IPS DF 6.9 (cell line): ENCODE measurements around the gene THBS3.

ENCODE experiments used
- DNase-seq: peaks from one replicate; pipeline ENCODE4 v3.0.0-alpha.2; 2013; ENCODE audit warnings: low read depth, low spot score
- H3K27ac ChIP-seq: one replicate; pipeline ENCODE4 v1.5.1; 2013; ENCODE audit warnings: low read length, control low read depth
- H3K27me3 ChIP-seq: 2 replicates; pipeline ENCODE4 v1.6.1; 2013; ENCODE audit warnings: mild to moderate bottlenecking, low read length; ENCODE audit not compliant: control insufficient read depth, insufficient read depth
- H3K36me3 ChIP-seq: 2 replicates; pipeline ENCODE4 v1.6.1; 2013; ENCODE audit warnings: low read length; ENCODE audit not compliant: control insufficient read depth, insufficient read depth
- H3K4me1 ChIP-seq: 2 replicates; pipeline ENCODE4 v1.6.1; 2013; ENCODE audit warnings: low read length; ENCODE audit not compliant: control insufficient read depth, insufficient read depth
- H3K4me3 ChIP-seq: 2 replicates; pipeline ENCODE4 v1.5.1; 2013; ENCODE audit warnings: mild to moderate bottlenecking, low read length
- H3K9me3 ChIP-seq: 2 replicates; pipeline ENCODE4 v1.6.1; 2013; ENCODE audit warnings: low read length, inconsistent platforms; ENCODE audit not compliant: control insufficient read depth, insufficient read depth
- WGBS: extraction: QIAGEN DNeasy Blood & Tissue Kit; methylation state at CpG from one replicate; pipeline ENCODE4 v1.1.7; 2013; ENCODE audit warnings: mixed read lengths, missing lambda C conversion rate; ENCODE audit not compliant: insufficient read length, insufficient coverage; 5-methylcytosine and 5-hydroxymethylcytosine counted together

The THBS3 gene

GRCh38 chr1:155186794-155187455, 20.8 kb downstream of the THBS3 start:
- H3K27ac ChIP-seq, result no peak overlapping the region
- no peak for DNase-seq
- peaks cover 5% of the 10 kb centered on the region for H3K36me3 ChIP-seq
- H3K4me3 ChIP-seq, result no peak overlapping the region
- peaks cover 9% of the 10 kb centered on the region; the same call in 1 of the 2 replicates for H3K4me1 ChIP-seq
- H3K9me3 ChIP-seq, result no peaks in the 10 kb centered on the region
- WGBS, result no CpG with 5 or more reads among the region's 14 CpGs
- H3K27me3 ChIP-seq, result no peaks in the 10 kb centered on the region

GRCh38 chr1:155186067-155186793, 21.5 kb downstream of the THBS3 start:
- no peaks in the 10 kb centered on the region for H3K27me3 ChIP-seq
- no CpG with 5 or more reads among the region's 8 CpGs for WGBS

GRCh38 chr1:155185783-155186066, 22.0 kb downstream of the THBS3 start:
- H3K9me3 ChIP-seq, result no peaks in the 10 kb centered on the region
- no peak for DNase-seq
- H3K4me3 ChIP-seq, result no peak overlapping the region
- WGBS, result no CpG with 5 or more reads among the region's 6 CpGs
- no peak overlapping the region for H3K27ac ChIP-seq
- peaks cover 9% of the 10 kb centered on the region; the same call in 1 of the 2 replicates for H3K4me1 ChIP-seq
- H3K36me3 ChIP-seq, result peaks cover 5% of the 10 kb centered on the region
- no peaks in the 10 kb centered on the region for H3K27me3 ChIP-seq

More at GRCh38 chr1:155186067-155186793, 21.5 kb downstream of the THBS3 start:
- Histone ChIP-seq H3K27ac (no peak overlapping the region), H3K9me3 (no peaks in the 10 kb centered on the region), H3K4me3 (no peak overlapping the region), H3K36me3 (peaks cover 5% of the 10 kb centered on the region), H3K4me1 (peaks cover 9% of the 10 kb centered on the region; the same call in 1 of the 2 replicates)
- DNase-seq, result no peak

- Histone ChIP-seq H3K4me3 (no peak overlapping the region), H3K27me3 (no peaks in the 10 kb centered on the region), H3K36me3 (peaks cover 5% of the 10 kb centered on the region), H3K9me3 (no peaks in the 10 kb centered on the region), H3K27ac (no peak overlapping the region), H3K4me1 (peaks cover 9% of the 10 kb centered on the region; the same call in 1 of the 2 replicates)
- WGBS, result no CpG with 5 or more reads among the region's 21 CpGs
- no peak for DNase-seq
Observed at GRCh38 chr1:155184835-155185782, 22.6 kb downstream of the THBS3 start.

GRCh38 chr1:155184351-155184811, 23.3 kb downstream of the THBS3 start:
- no peaks in the 10 kb centered on the region for H3K9me3 ChIP-seq
- H3K27ac ChIP-seq, result no peak overlapping the region
- no peak overlapping the region for H3K4me3 ChIP-seq
- H3K27me3 ChIP-seq, result no peaks in the 10 kb centered on the region
- H3K36me3 ChIP-seq, result peaks cover 11% of the 10 kb centered on the region
- peaks cover 9% of the 10 kb centered on the region; the same call in 1 of the 2 replicates for H3K4me1 ChIP-seq
- no peak for DNase-seq
- no CpG with 5 or more reads among the region's 4 CpGs for WGBS

- WGBS, result no CpG with 5 or more reads among the region's 20 CpGs
- Histone ChIP-seq H3K4me1 (peaks cover 9% of the 10 kb centered on the region; the same call in 1 of the 2 replicates), H3K36me3 (peaks cover 16% of the 10 kb centered on the region), H3K9me3 (no peaks in the 10 kb centered on the region), H3K4me3 (no peak overlapping the region), H3K27me3 (no peaks in the 10 kb centered on the region), H3K27ac (no peak overlapping the region)
- no peak for DNase-seq
Observed at GRCh38 chr1:155183775-155184221, 23.9 kb downstream of the THBS3 start.

GRCh38 chr1:155182052-155182550, 25.6 kb downstream of the THBS3 start:
- Histone ChIP-seq H3K9me3 (no peaks in the 10 kb centered on the region), H3K27me3 (no peaks in the 10 kb centered on the region), H3K4me3 (no peak overlapping the region), H3K36me3 (peaks cover 32% of the 10 kb centered on the region), H3K27ac (no peak overlapping the region), H3K4me1 (peaks cover 3% of the 10 kb centered on the region; the same call in 1 of the 2 replicates)
- 100% methylated on average over 1 of the region's 7 CpGs for WGBS
- DNase-seq, result no peak

GRCh38 chr1:155181371-155182051, 26.2 kb downstream of the THBS3 start:
- Histone ChIP-seq H3K4me1 (0 out of 2 replicates have a peak, but pooled peaks cover 2% of the 10 kb centered on the region), H3K4me3 (no peak overlapping the region), H3K9me3 (no peaks in the 10 kb centered on the region), H3K27ac (no peak overlapping the region), H3K36me3 (peaks cover 35% of the 10 kb centered on the region), H3K27me3 (no peaks in the 10 kb centered on the region)
- WGBS, result no CpG with 5 or more reads among the region's 18 CpGs
- no peak for DNase-seq

- Histone ChIP-seq H3K4me3 (no peak overlapping the region), H3K4me1 (0 out of 2 replicates have a peak, but pooled peaks cover 2% of the 10 kb centered on the region), H3K36me3 (peaks cover 35% of the 10 kb centered on the region), H3K27ac (no peak overlapping the region), H3K9me3 (no peaks in the 10 kb centered on the region), H3K27me3 (no peaks in the 10 kb centered on the region)
- no peak for DNase-seq
- no CpG with 5 or more reads among the region's 31 CpGs for WGBS
Observed at GRCh38 chr1:155179112-155180031, 28.3 kb downstream of the THBS3 start.
